Smooth muscle cell (in vitro differentiated cells): ENCODE results near the gene ABCB1. TPM values are rescaled to one million over a fixed set of nuclear protein-coding genes. Genes with fewer than 3 reads are reported as not detected.

ENCODE experiments used
- DNase-seq: peaks from one replicate; lab custom pipeline; 2025; ENCODE audit not compliant: unreplicated experiment; lab: John Stamatoyannopoulos, UW
- H2AFZ ChIP-seq: fragments of 200-600 bp; sonication (generic); 2 replicates; pipeline ENCODE4 v1.6.0; 2016; ENCODE audit warnings: antibody characterized with exemption, low read depth, mild to moderate bottlenecking
- H3F3A ChIP-seq: fragments of 200-600 bp; sonication (generic); 2 replicates; pipeline ENCODE4 v1.6.0; 2017; ENCODE audit warnings: antibody characterized with exemption, low read depth
- H3K27ac ChIP-seq: fragments of 200-600 bp; sonication (generic); 2 replicates; pipeline ENCODE4 v1.5.1; 2016; ENCODE audit warnings: low read depth, mild to moderate bottlenecking
- H3K27me3 ChIP-seq: fragments of 200-600 bp; sonication (generic); 2 replicates; pipeline ENCODE4 v1.6.1; 2016; ENCODE audit warnings: low read depth, mild to moderate bottlenecking
- H3K36me3 ChIP-seq: fragments of 200-600 bp; sonication (generic); 2 replicates; pipeline ENCODE4 v1.5.1; 2016; ENCODE audit warnings: low read depth
- H3K4me1 ChIP-seq: fragments of 200-600 bp; sonication (generic); 2 replicates; pipeline ENCODE4 v1.5.1; 2016; ENCODE audit warnings: low read depth
- H3K4me2 ChIP-seq: fragments of 200-600 bp; sonication (generic); 2 replicates; pipeline ENCODE4 v1.6.0; 2016; ENCODE audit warnings: mild to moderate bottlenecking
- H3K4me3 ChIP-seq: fragments of 200-600 bp; sonication (generic); 2 replicates; pipeline ENCODE4 v1.5.1; 2016; ENCODE audit warnings: mild to moderate bottlenecking
- H3K79me2 ChIP-seq: fragments of 200-600 bp; sonication (generic); 2 replicates; pipeline ENCODE4 v1.6.0; 2016; ENCODE audit warnings: low read depth, mild to moderate bottlenecking
- H3K9ac ChIP-seq: fragments of 200-600 bp; sonication (generic); 2 replicates; pipeline ENCODE4 v1.6.0; 2016; ENCODE audit warnings: low read depth
- H3K9me3 ChIP-seq: fragments of 200-600 bp; sonication (generic); replicated peaks from 2 replicates; pipeline ENCODE4 v1.5.1; 2016; ENCODE audit warnings: low read depth
- H4K20me1 ChIP-seq: fragments of 200-600 bp; sonication (generic); 2 replicates; pipeline ENCODE4 v1.6.0; 2016; ENCODE audit warnings: low read depth
- WGBS: methylation state at CpG from one replicate; pipeline ENCODE4 v1.1.7; 2016; ENCODE audit warnings: low lambda C conversion rate; 5-methylcytosine and 5-hydroxymethylcytosine counted together
- polyA plus RNA-seq: library from polyadenylated mRNA; unstranded; fragments of >200 nt; fragmentation: Nextera tagmentation; extraction: Ambion mirVana; gene quantifications from 2 replicates; pipeline ENCODE4 v1.2.1, GENCODE V29; 2016
- total RNA-seq: library from RNA; depleted of rRNA; stranded (reverse); fragments of >200 nt; gene quantifications from 2 replicates; pipeline ENCODE4 v1.2.3, GENCODE V29; 2014
- TF ChIP-seq, protein P1 (sequence below): fragments of 200-600 bp; sonication (generic); IDR thresholded peaks from 2 replicates; pipeline ENCODE4 v1.5.1; 2017; ENCODE audit warnings: borderline replicate concordance, mild to moderate bottlenecking, antibody characterized with exemption; ENCODE audit not compliant: insufficient read depth, poor library complexity, severe bottlenecking

ABCB1 gene
- total and polyA plus RNA-seq, 2 experiments from 2014 or later, result 1.4 to 10.0 TPM

- H2AFZ ChIP-seq, result no peak overlapping the region
- no peak for DNase-seq
- WGBS, result 94% methylated on average over 2 of the region's 2 CpGs
- no peaks in the 10 kb centered on the region for H4K20me1 ChIP-seq
- TF ChIP-seq, protein P1, sequence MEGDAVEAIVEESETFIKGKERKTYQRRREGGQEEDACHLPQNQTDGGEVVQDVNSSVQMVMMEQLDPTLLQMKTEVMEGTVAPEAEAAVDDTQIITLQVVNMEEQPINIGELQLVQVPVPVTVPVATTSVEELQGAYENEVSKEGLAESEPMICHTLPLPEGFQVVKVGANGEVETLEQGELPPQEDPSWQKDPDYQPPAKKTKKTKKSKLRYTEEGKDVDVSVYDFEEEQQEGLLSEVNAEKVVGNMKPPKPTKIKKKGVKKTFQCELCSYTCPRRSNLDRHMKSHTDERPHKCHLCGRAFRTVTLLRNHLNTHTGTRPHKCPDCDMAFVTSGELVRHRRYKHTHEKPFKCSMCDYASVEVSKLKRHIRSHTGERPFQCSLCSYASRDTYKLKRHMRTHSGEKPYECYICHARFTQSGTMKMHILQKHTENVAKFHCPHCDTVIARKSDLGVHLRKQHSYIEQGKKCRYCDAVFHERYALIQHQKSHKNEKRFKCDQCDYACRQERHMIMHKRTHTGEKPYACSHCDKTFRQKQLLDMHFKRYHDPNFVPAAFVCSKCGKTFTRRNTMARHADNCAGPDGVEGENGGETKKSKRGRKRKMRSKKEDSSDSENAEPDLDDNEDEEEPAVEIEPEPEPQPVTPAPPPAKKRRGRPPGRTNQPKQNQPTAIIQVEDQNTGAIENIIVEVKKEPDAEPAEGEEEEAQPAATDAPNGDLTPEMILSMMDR, result no peak
- H3K27ac ChIP-seq, result no peak overlapping the region
- peaks cover 38% of the 10 kb centered on the region for H3K27me3 ChIP-seq
- no peaks in the 10 kb centered on the region for H3K79me2 ChIP-seq
- no peaks in the 10 kb centered on the region for H3F3A ChIP-seq
- H3K36me3 ChIP-seq, result no peaks in the 10 kb centered on the region
- H3K4me3 ChIP-seq, result no peak overlapping the region
- peaks cover 5% of the 10 kb centered on the region for H3K4me1 ChIP-seq
- H3K4me2 ChIP-seq, result no peak overlapping the region
- no peak overlapping the region for H3K9ac ChIP-seq
- H3K9me3 ChIP-seq, result no peaks in the 10 kb centered on the region
Measured at GRCh38 chr7:87479951-87480350, 120.7 kb downstream of the ABCB1 start.

GRCh38 chr7:87476179-87476557 is 124.5 kb downstream of the ABCB1 start:
- Histone ChIP-seq H3K36me3 (no peaks in the 10 kb centered on the region), H3K4me1 (peaks cover 10% of the 10 kb centered on the region), H3K9ac (no peak overlapping the region), H3K4me2 (peak overlapping the region; percentile 87), H3K4me3 (no peak overlapping the region), H4K20me1 (no peaks in the 10 kb centered on the region), H2AFZ (peak overlapping the region; percentile 81), H3K9me3 (no peaks in the 10 kb centered on the region), H3K27ac (no peak overlapping the region), H3K27me3 (peaks cover 57% of the 10 kb centered on the region), H3K79me2 (no peaks in the 10 kb centered on the region), H3F3A (no peaks in the 10 kb centered on the region)
- TF ChIP-seq, protein P1, result no peak
- 37% methylated on average over 8 of the region's 8 CpGs for WGBS
- no peak for DNase-seq

- Histone ChIP-seq H3K4me3 (peak within 1 kb of the TSS; percentile 50), H3K9me3 (no peaks in the 10 kb centered on the region), H3K27me3 (peaks cover 57% of the 10 kb centered on the region), H3F3A (no peaks in the 10 kb centered on the region), H2AFZ (peak within 1 kb of the TSS; percentile 89), H4K20me1 (no peaks in the 10 kb centered on the region), H3K27ac (peak within 1 kb of the TSS; percentile 33), H3K79me2 (no peaks in the 10 kb centered on the region), H3K36me3 (no peaks in the 10 kb centered on the region), H3K4me1 (peaks cover 10% of the 10 kb centered on the region), H3K9ac (peak within 1 kb of the TSS; percentile 72), H3K4me2 (peak within 1 kb of the TSS; percentile 87)
- no peak for DNase-seq
- 5% methylated on average over 54 of the region's 80 CpGs for WGBS
- TF ChIP-seq, protein P1, result no peak
Measured at GRCh38 chr7:87475359-87476178, 125.1 kb downstream of the ABCB1 start, which contains the start of gene ABCB4. ABCB4 (minus strand) TSS chr7:87475680; CDS start chr7:87475465, 215 bp downstream.
